ENCODE data around the gene KY. TPM values are rescaled to one million over a fixed set of nuclear protein-coding genes. Genes with fewer than 3 reads are reported as not detected.
A peak's percentile ranks its signal among the peaks of the same experiment; 100 is the strongest.

Gene KY
- polyA plus RNA-seq, 6 donors from 2014 or later: not detected

- peaks cover 0 to 4% (median 0%) of the 10 kb centered on the region in 7 donors for H3K9me3 Mint-ChIP-seq
- no peak overlapping the region for H3K27ac Mint-ChIP-seq
- no peak for ATAC-seq (ENCODE audit: low read depth in 2 of 2)
- peak overlapping the region in 2 of 8 donors; percentile 33 to 57 for H3K4me3 Mint-ChIP-seq
- H3K36me3 Mint-ChIP-seq: no peaks in the 10 kb centered on the region
- DNase-seq: no peak
- H3K4me1 Mint-ChIP-seq: no peaks in the 10 kb centered on the region
- peaks cover 27 to 37% (median 35%) of the 10 kb centered on the region in 3 donors for H3K27me3 Mint-ChIP-seq
Measured at GRCh38 chr3:134649106-134649705, 1.6 kb downstream of the KY start.

GRCh38 chr3:134647902-134648760 is 2.7 kb downstream of the KY start:
- Mint-ChIP-seq H3K27me3 (peaks cover 18 to 26% (median 24%) of the 10 kb centered on the region in 3 donors), H3K27ac (no peak overlapping the region), H3K9me3 (peaks cover 0 to 2% (median 0%) of the 10 kb centered on the region in 7 donors), H3K4me1 (no peaks in the 10 kb centered on the region), H3K4me3 (no peak overlapping the region), H3K36me3 (no peaks in the 10 kb centered on the region)
- no peak for ATAC-seq (ENCODE audit: low read depth in 2 of 2)
- DNase-seq: no peak

- H3K4me3 Mint-ChIP-seq: no peak overlapping the region
- H3K4me1 Mint-ChIP-seq: no peaks in the 10 kb centered on the region
- no peak for DNase-seq
- H3K36me3 Mint-ChIP-seq: no peaks in the 10 kb centered on the region
- ATAC-seq (ENCODE audit: low read depth in 2 of 2): no peak
- H3K27ac Mint-ChIP-seq: no peak overlapping the region
- H3K9me3 Mint-ChIP-seq: peaks cover 0 to under 1% (median 0%) of the 10 kb centered on the region in 7 donors
- peaks cover 11 to 24% (median 15%) of the 10 kb centered on the region in 3 donors for H3K27me3 Mint-ChIP-seq
Measured at GRCh38 chr3:134646086-134646485, 4.7 kb downstream of the KY start.

- ATAC-seq (ENCODE audit: low read depth in 2 of 2): no peak
- peaks cover 8 to 24% (median 15%) of the 10 kb centered on the region in 3 donors for H3K27me3 Mint-ChIP-seq
Measured at GRCh38 chr3:134645515-134645914, 5.3 kb downstream of the KY start.

GRCh38 chr3:134644731-134645514 is 5.9 kb downstream of the KY start:
- no peaks in the 10 kb centered on the region for H3K4me1 Mint-ChIP-seq
- ATAC-seq (ENCODE audit: low read depth in 2 of 2) (no peak), DNase-seq (no peak)
- peaks cover 2 to 18% (median 15%) of the 10 kb centered on the region in 3 donors for H3K27me3 Mint-ChIP-seq
- H3K4me3 Mint-ChIP-seq: no peak overlapping the region
- no peak overlapping the region for H3K27ac Mint-ChIP-seq
- no peaks in the 10 kb centered on the region for H3K36me3 Mint-ChIP-seq
- H3K9me3 Mint-ChIP-seq: peaks cover 0 to 6% (median 0%) of the 10 kb centered on the region in 7 donors

More at GRCh38 chr3:134645515-134645914, 5.3 kb downstream of the KY start:
- DNase-seq: no peak
- Mint-ChIP-seq H3K4me3 (no peak overlapping the region), H3K4me1 (no peaks in the 10 kb centered on the region), H3K9me3 (peaks cover 0 to 6% (median 0%) of the 10 kb centered on the region in 7 donors), H3K36me3 (no peaks in the 10 kb centered on the region), H3K27ac (no peak overlapping the region)

- H3K27me3 Mint-ChIP-seq: peaks cover 0 to 3% (median 2%) of the 10 kb centered on the region in 3 donors
- no peaks in the 10 kb centered on the region for H3K4me1 Mint-ChIP-seq
- H3K36me3 Mint-ChIP-seq: no peaks in the 10 kb centered on the region
- no peak overlapping the region for H3K4me3 Mint-ChIP-seq
- DNase-seq: no peak
- no peak overlapping the region for H3K27ac Mint-ChIP-seq
- peaks cover 0 to 6% (median 0%) of the 10 kb centered on the region in 7 donors for H3K9me3 Mint-ChIP-seq
- no peak for ATAC-seq (ENCODE audit: low read depth in 2 of 2)
Measured at GRCh38 chr3:134643150-134643675, 7.6 kb downstream of the KY start.

GRCh38 chr3:134642445-134643149 is 8.2 kb downstream of the KY start:
- Mint-ChIP-seq H3K4me1 (no peaks in the 10 kb centered on the region), H3K27ac (no peak overlapping the region), H3K27me3 (no peaks in the 10 kb centered on the region), H3K9me3 (peaks cover 0 to 6% (median 0%) of the 10 kb centered on the region in 7 donors), H3K36me3 (no peaks in the 10 kb centered on the region), H3K4me3 (no peak overlapping the region)
- DNase-seq: no peak
- ATAC-seq (ENCODE audit: low read depth in 2 of 2): no peak

GRCh38 chr3:134641671-134642300 is 9.0 kb downstream of the KY start:
- peaks cover 0 to 6% (median 0%) of the 10 kb centered on the region in 7 donors for H3K9me3 Mint-ChIP-seq
- no peaks in the 10 kb centered on the region for H3K36me3 Mint-ChIP-seq
- ATAC-seq (ENCODE audit: low read depth in 2 of 2): no peak
- H3K27ac Mint-ChIP-seq: no peak overlapping the region
- no peak for DNase-seq
- no peak overlapping the region for H3K4me3 Mint-ChIP-seq
- H3K4me1 Mint-ChIP-seq: no peaks in the 10 kb centered on the region
- H3K27me3 Mint-ChIP-seq: no peaks in the 10 kb centered on the region

- H3K9me3 Mint-ChIP-seq: peaks cover 0 to 6% (median 0%) of the 10 kb centered on the region in 7 donors
- H3K36me3 Mint-ChIP-seq: no peaks in the 10 kb centered on the region
- H3K27me3 Mint-ChIP-seq: no peaks in the 10 kb centered on the region
- DNase-seq: no peak
- H3K4me1 Mint-ChIP-seq: no peaks in the 10 kb centered on the region
- peak overlapping the region in 1 of 6 donors; percentile 51 for H3K27ac Mint-ChIP-seq
- ATAC-seq (ENCODE audit: low read depth in 2 of 2): no peak
- peak overlapping the region in 1 of 8 donors; percentile 49 for H3K4me3 Mint-ChIP-seq
Measured at GRCh38 chr3:134640872-134641470, 9.9 kb downstream of the KY start.

- Mint-ChIP-seq H3K27me3 (no peaks in the 10 kb centered on the region), H3K36me3 (no peaks in the 10 kb centered on the region), H3K4me1 (no peaks in the 10 kb centered on the region), H3K27ac (peak overlapping the region in 1 of 6 donors; percentile 51), H3K9me3 (peaks cover 0 to 6% (median 0%) of the 10 kb centered on the region in 7 donors), H3K4me3 (no peak overlapping the region)
- no peak for ATAC-seq (ENCODE audit: low read depth in 2 of 2)
- DNase-seq: no peak
Measured at GRCh38 chr3:134640378-134640777, 10.4 kb downstream of the KY start.

GRCh38 chr3:134638385-134639030 is 12.3 kb downstream of the KY start:
- Mint-ChIP-seq H3K36me3 (no peaks in the 10 kb centered on the region), H3K27ac (no peak overlapping the region), H3K9me3 (peaks cover 0 to 6% (median 2%) of the 10 kb centered on the region in 7 donors), H3K27me3 (no peaks in the 10 kb centered on the region), H3K4me3 (no peak overlapping the region), H3K4me1 (no peaks in the 10 kb centered on the region)
- ATAC-seq (ENCODE audit: low read depth in 2 of 2) (no peak), DNase-seq (no peak)

- H3K9me3 Mint-ChIP-seq: peaks cover 2 to 26% (median 9%) of the 10 kb centered on the region in 7 donors
- no peaks in the 10 kb centered on the region for H3K4me1 Mint-ChIP-seq
- H3K27me3 Mint-ChIP-seq: no peaks in the 10 kb centered on the region
- no peak overlapping the region for H3K27ac Mint-ChIP-seq
- DNase-seq (no peak), ATAC-seq (ENCODE audit: low read depth in 2 of 2) (no peak)
- H3K36me3 Mint-ChIP-seq: no peaks in the 10 kb centered on the region
- H3K4me3 Mint-ChIP-seq: no peak overlapping the region
Measured at GRCh38 chr3:134636406-134636805, 14.4 kb downstream of the KY start.
